OCI-LY7 (cell line): ENCODE data around the gene CXCR3.

Experiments used
- EZH2phosphoT487 ChIP-seq: fragments of 200-600 bp; sonication (generic); IDR thresholded peaks from 2 replicates; pipeline ENCODE4 v1.6.1; 2018; ENCODE audit warnings: low read depth, borderline replicate concordance, mild to moderate bottlenecking, mixed run types, antibody characterized with exemption, low read length, moderate library complexity, mixed read lengths
- TF ChIP-seq, protein P1 (sequence below): fragments of 200-600 bp; sonication (generic); conservative IDR thresholded peaks from 2 replicates; pipeline ENCODE4 v1.5.1; 2014; ENCODE audit warnings: mild to moderate bottlenecking, antibody characterized with exemption, low read length, moderate library complexity, mixed read lengths

DNA sequence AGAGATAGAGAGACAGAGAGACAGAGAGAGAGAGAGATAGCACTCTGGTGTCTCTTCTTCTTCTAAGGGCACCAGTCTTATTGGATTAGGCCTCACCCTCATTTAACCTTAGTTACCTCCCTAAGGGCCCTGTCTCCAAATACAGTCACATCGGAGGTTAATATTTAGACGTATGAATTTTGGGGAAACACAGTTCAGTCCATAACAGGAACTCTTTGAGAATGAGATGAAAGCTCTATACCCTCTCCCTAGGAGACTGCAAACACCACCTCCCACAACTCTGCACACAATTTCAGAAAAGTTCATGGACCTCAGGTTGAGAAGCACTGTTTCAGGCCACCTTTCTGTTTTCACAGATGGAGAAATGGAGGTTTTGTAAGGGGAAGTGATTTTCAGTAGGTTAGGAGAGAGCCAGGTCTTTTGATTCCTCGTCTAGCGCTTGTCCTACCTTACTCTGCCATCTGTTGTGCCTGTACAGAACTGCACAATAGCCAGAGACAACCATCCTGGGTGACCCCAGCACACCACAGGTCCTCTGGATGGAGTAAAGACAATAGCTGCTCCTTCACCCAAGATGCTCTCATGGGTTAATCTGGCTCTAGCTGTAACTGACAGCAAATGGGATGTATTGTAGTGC, 32.1 kb upstream of the CXCR3 start:
- TF ChIP-seq, protein P1, sequence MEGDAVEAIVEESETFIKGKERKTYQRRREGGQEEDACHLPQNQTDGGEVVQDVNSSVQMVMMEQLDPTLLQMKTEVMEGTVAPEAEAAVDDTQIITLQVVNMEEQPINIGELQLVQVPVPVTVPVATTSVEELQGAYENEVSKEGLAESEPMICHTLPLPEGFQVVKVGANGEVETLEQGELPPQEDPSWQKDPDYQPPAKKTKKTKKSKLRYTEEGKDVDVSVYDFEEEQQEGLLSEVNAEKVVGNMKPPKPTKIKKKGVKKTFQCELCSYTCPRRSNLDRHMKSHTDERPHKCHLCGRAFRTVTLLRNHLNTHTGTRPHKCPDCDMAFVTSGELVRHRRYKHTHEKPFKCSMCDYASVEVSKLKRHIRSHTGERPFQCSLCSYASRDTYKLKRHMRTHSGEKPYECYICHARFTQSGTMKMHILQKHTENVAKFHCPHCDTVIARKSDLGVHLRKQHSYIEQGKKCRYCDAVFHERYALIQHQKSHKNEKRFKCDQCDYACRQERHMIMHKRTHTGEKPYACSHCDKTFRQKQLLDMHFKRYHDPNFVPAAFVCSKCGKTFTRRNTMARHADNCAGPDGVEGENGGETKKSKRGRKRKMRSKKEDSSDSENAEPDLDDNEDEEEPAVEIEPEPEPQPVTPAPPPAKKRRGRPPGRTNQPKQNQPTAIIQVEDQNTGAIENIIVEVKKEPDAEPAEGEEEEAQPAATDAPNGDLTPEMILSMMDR: peak; percentile 63
- TF ChIP-seq EZH2phosphoT487: no peak
